ENCODE results near the gene C17orf78.
A peak's percentile ranks its signal among the peaks of the same experiment; 100 is the strongest.

Gene C17orf78

GRCh38 chr17:37365589-37365988 lies 10.2 kb upstream of the C17orf78 start:
- CTCF ChIA-PET, result interaction anchor here (0.8 to 1.6 kb wide), 3 partner anchors 8 to 11 kb away, joined by 3 to 12 read pairs (median 4); no protein-coding TSS in a partner anchor
- POLR2A ChIA-PET, result no interaction called here
- H3K4me3 ChIP-seq (ENCODE audit: low read depth, low read length), result no peak overlapping the region
- no peak overlapping the region for H3K27ac ChIP-seq (ENCODE audit: extremely low read depth, low read depth, low read length)
- H3K9me3 ChIP-seq (ENCODE audit: control insufficient read depth, insufficient read depth, low read depth, low read length), result no peaks in the 10 kb centered on the region
- H3K36me3 ChIP-seq (ENCODE audit: control insufficient read depth in 2 of 2, insufficient read depth in 1 of 2, low read length in 2 of 2), result no peaks in the 10 kb centered on the region; a peak in 1 of 3 replicates
- no peak for TF ChIP-seq ZNF37A (tag by site-specific recombination; IDR thresholded peaks at IDR 0.05)
- TF ChIP-seq, protein P1, sequence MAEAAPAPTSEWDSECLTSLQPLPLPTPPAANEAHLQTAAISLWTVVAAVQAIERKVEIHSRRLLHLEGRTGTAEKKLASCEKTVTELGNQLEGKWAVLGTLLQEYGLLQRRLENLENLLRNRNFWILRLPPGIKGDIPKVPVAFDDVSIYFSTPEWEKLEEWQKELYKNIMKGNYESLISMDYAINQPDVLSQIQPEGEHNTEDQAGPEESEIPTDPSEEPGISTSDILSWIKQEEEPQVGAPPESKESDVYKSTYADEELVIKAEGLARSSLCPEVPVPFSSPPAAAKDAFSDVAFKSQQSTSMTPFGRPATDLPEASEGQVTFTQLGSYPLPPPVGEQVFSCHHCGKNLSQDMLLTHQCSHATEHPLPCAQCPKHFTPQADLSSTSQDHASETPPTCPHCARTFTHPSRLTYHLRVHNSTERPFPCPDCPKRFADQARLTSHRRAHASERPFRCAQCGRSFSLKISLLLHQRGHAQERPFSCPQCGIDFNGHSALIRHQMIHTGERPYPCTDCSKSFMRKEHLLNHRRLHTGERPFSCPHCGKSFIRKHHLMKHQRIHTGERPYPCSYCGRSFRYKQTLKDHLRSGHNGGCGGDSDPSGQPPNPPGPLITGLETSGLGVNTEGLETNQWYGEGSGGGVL (tag by site-specific recombination; IDR thresholded peaks at IDR 0.05), result no peak
- TF ChIP-seq MEIS1 (CRISPR knock-in tag; IDR thresholded peaks at IDR 0.05; ENCODE audit: borderline replicate concordance), result no peak
- no peak for TF ChIP-seq ZNF76 (tag by site-specific recombination; IDR thresholded peaks at IDR 0.05; ENCODE audit: borderline replicate concordance, low read depth)
- no peak for TF ChIP-seq ZNF223 (tag by site-specific recombination; IDR thresholded peaks at IDR 0.05)
- TF ChIP-seq GLIS1 (tag by site-specific recombination; IDR thresholded peaks at IDR 0.05), result no peak
- TF ChIP-seq ZSCAN4 (tag by site-specific recombination; IDR thresholded peaks at IDR 0.05), result no peak
- TF ChIP-seq ZNF211 (tag by site-specific recombination; IDR thresholded peaks at IDR 0.05; ENCODE audit: low read depth), result no peak
- TF ChIP-seq FEZF1 (tag by site-specific recombination; IDR thresholded peaks at IDR 0.05), result no peak
- no peak for TF ChIP-seq MYNN (tag by site-specific recombination; IDR thresholded peaks at IDR 0.05; ENCODE audit: borderline replicate concordance)
- no peak for TF ChIP-seq ZNF792 (tag by site-specific recombination; IDR thresholded peaks at IDR 0.05)
- TF ChIP-seq ZNF677 (tag by site-specific recombination; IDR thresholded peaks at IDR 0.05), result no peak
- TF ChIP-seq ZNF138 (tag by site-specific recombination; IDR thresholded peaks at IDR 0.05; ENCODE audit: borderline replicate concordance), result no peak
- no peak for TF ChIP-seq ZNF664 (tag by site-specific recombination; IDR thresholded peaks at IDR 0.05)
- H3K4me1 ChIP-seq (ENCODE audit: control insufficient read depth, insufficient read depth, low read length), result no peaks in the 10 kb centered on the region

GRCh38 chr17:37368577-37368976 lies 7.2 kb upstream of the C17orf78 start:
- H3K4me1 ChIP-seq (ENCODE audit: control insufficient read depth, insufficient read depth, low read length), result no peaks in the 10 kb centered on the region; the same call in 1 of the 2 replicates
- H3K9me3 ChIP-seq (ENCODE audit: control insufficient read depth, insufficient read depth, low read depth, low read length), result no peaks in the 10 kb centered on the region
- POLR2A ChIA-PET, result interaction anchor here (0.8 kb wide), 1 partner anchor 9 kb away, joined by 3 read pairs; no protein-coding TSS in a partner anchor
- H3K4me3 ChIP-seq (ENCODE audit: low read depth, low read length), result no peak overlapping the region
- CTCF ChIA-PET, result interaction anchor here (0.7 to 1.3 kb wide), 2 partner anchors 29 to 129 kb away, joined by 3 read pairs; no protein-coding TSS in a partner anchor
- no peak overlapping the region for H3K27ac ChIP-seq (ENCODE audit: extremely low read depth, low read depth, low read length)
- TF ChIP-seq ZNF654 (tag by site-specific recombination; IDR thresholded peaks at IDR 0.05; ENCODE audit: low read depth), result no peak
- TF ChIP-seq AEBP2 (tag by site-specific recombination; IDR thresholded peaks at IDR 0.05; ENCODE audit: borderline replicate concordance), result no peak
- no peak for TF ChIP-seq ZNF292 (tag by site-specific recombination; IDR thresholded peaks at IDR 0.05; ENCODE audit: borderline replicate concordance, low read depth)
- TF ChIP-seq PRDM2 (tag by site-specific recombination; IDR thresholded peaks at IDR 0.05; ENCODE audit: borderline replicate concordance), result no peak
- no peak for TF ChIP-seq FEZF1 (tag by site-specific recombination; IDR thresholded peaks at IDR 0.05)
- TF ChIP-seq ZBTB20 (tag by site-specific recombination; IDR thresholded peaks at IDR 0.05), result peak; percentile 47; the same call in 1 of the 2 replicates
- TF ChIP-seq ZNF513 (tag by site-specific recombination; IDR thresholded peaks at IDR 0.05), result no peak
- TF ChIP-seq, protein P2, sequence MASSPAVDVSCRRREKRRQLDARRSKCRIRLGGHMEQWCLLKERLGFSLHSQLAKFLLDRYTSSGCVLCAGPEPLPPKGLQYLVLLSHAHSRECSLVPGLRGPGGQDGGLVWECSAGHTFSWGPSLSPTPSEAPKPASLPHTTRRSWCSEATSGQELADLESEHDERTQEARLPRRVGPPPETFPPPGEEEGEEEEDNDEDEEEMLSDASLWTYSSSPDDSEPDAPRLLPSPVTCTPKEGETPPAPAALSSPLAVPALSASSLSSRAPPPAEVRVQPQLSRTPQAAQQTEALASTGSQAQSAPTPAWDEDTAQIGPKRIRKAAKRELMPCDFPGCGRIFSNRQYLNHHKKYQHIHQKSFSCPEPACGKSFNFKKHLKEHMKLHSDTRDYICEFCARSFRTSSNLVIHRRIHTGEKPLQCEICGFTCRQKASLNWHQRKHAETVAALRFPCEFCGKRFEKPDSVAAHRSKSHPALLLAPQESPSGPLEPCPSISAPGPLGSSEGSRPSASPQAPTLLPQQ (tag by site-specific recombination; IDR thresholded peaks at IDR 0.05), result peak; percentile 67
- H3K36me3 ChIP-seq (ENCODE audit: control insufficient read depth in 2 of 2, insufficient read depth in 1 of 2, low read length in 2 of 2), result no peaks in the 10 kb centered on the region; a peak in 1 of 3 replicates
